ENCODE measurements around the gene GRM5. TPM values are rescaled to one million over a fixed set of nuclear protein-coding genes. Genes with fewer than 3 reads are reported as not detected.
"Not testable (repeated sequence)": the region's sequence is repeated elsewhere in the genome, so short reads cannot be mapped to it uniquely, and the experiment has no call there.

The GRM5 gene
- polyA plus RNA-seq, 2 donors: 0.02 TPM; not detected in 1

- Histone ChIP-seq H3K36me3 (ENCODE audit: control insufficient read depth in 2 of 2, insufficient read depth in 2 of 2, low read length in 1 of 2) (no peaks in the 10 kb centered on the region), H3K27ac (ENCODE audit: low read depth in 2 of 2, low read length in 1 of 2) (no peak overlapping the region), H3K27me3 (ENCODE audit: control insufficient read depth in 1 of 2, insufficient read depth in 2 of 2, low read length in 2 of 2) (no peaks in the 10 kb centered on the region), H3K9me3 (ENCODE audit: control insufficient read depth in 2 of 2, insufficient read depth in 1 of 2, low read depth in 1 of 2, low read length in 1 of 2) (no peaks in the 10 kb centered on the region), H3K4me1 (ENCODE audit: control insufficient read depth in 2 of 2, insufficient read depth in 2 of 2, low read length in 1 of 2) (no peaks in the 10 kb centered on the region), H3K4me3 (ENCODE audit: low read depth in 1 of 2, low read length in 2 of 2) (no peak overlapping the region)
- 81 to 86% methylated on average over 1 of the region's 1 CpG for WGBS, 2 donors
Observed at GRCh38 chr11:88849368-88849767, 216.4 kb downstream of the GRM5 start.

GRCh38 chr11:88846266-88846665, 219.5 kb downstream of the GRM5 start:
- not testable (repeated sequence) for H3K4me3 ChIP-seq (ENCODE audit: low read depth in 1 of 2, low read length in 2 of 2); H3K9me3 ChIP-seq (ENCODE audit: control insufficient read depth in 2 of 2, insufficient read depth in 1 of 2, low read depth in 1 of 2, low read length in 1 of 2); H3K36me3 ChIP-seq (ENCODE audit: control insufficient read depth in 2 of 2, insufficient read depth in 2 of 2, low read length in 1 of 2); H3K27ac ChIP-seq (ENCODE audit: low read depth in 2 of 2, low read length in 1 of 2); H3K4me1 ChIP-seq (ENCODE audit: control insufficient read depth in 2 of 2, insufficient read depth in 2 of 2, low read length in 1 of 2); H3K27me3 ChIP-seq (ENCODE audit: control insufficient read depth in 1 of 2, insufficient read depth in 2 of 2, low read length in 2 of 2)
- WGBS, 2 donors: 7 to 31% methylated on average over 1 of the region's 1 CpG

- not testable (repeated sequence) for H3K4me3 ChIP-seq (ENCODE audit: low read depth in 1 of 2, low read length in 2 of 2); H3K27ac ChIP-seq (ENCODE audit: low read depth in 2 of 2, low read length in 1 of 2); H3K27me3 ChIP-seq (ENCODE audit: control insufficient read depth in 1 of 2, insufficient read depth in 2 of 2, low read length in 2 of 2); H3K4me1 ChIP-seq (ENCODE audit: control insufficient read depth in 2 of 2, insufficient read depth in 2 of 2, low read length in 1 of 2); H3K36me3 ChIP-seq (ENCODE audit: control insufficient read depth in 2 of 2, insufficient read depth in 2 of 2, low read length in 1 of 2); H3K9me3 ChIP-seq (ENCODE audit: control insufficient read depth in 2 of 2, insufficient read depth in 1 of 2, low read depth in 1 of 2, low read length in 1 of 2)
- 80 to 82% methylated on average over 3 of the region's 3 CpGs for WGBS, 2 donors
Observed at GRCh38 chr11:88844941-88845340, 220.8 kb downstream of the GRM5 start.

GRCh38 chr11:88843766-88844426, 221.9 kb downstream of the GRM5 start:
- H3K9me3 ChIP-seq (ENCODE audit: control insufficient read depth in 2 of 2, insufficient read depth in 1 of 2, low read depth in 1 of 2, low read length in 1 of 2); H3K27me3 ChIP-seq (ENCODE audit: control insufficient read depth in 1 of 2, insufficient read depth in 2 of 2, low read length in 2 of 2); H3K4me1 ChIP-seq (ENCODE audit: control insufficient read depth in 2 of 2, insufficient read depth in 2 of 2, low read length in 1 of 2); H3K4me3 ChIP-seq (ENCODE audit: low read depth in 1 of 2, low read length in 2 of 2); H3K27ac ChIP-seq (ENCODE audit: low read depth in 2 of 2, low read length in 1 of 2); H3K36me3 ChIP-seq (ENCODE audit: control insufficient read depth in 2 of 2, insufficient read depth in 2 of 2, low read length in 1 of 2): not testable (repeated sequence)
- 47 to 54% methylated on average over 1 of the region's 1 CpG for WGBS, 2 donors

- not testable (repeated sequence) for H3K9me3 ChIP-seq (ENCODE audit: control insufficient read depth in 2 of 2, insufficient read depth in 1 of 2, low read depth in 1 of 2, low read length in 1 of 2); H3K27ac ChIP-seq (ENCODE audit: low read depth in 2 of 2, low read length in 1 of 2); H3K36me3 ChIP-seq (ENCODE audit: control insufficient read depth in 2 of 2, insufficient read depth in 2 of 2, low read length in 1 of 2); H3K4me1 ChIP-seq (ENCODE audit: control insufficient read depth in 2 of 2, insufficient read depth in 2 of 2, low read length in 1 of 2); H3K4me3 ChIP-seq (ENCODE audit: low read depth in 1 of 2, low read length in 2 of 2); H3K27me3 ChIP-seq (ENCODE audit: control insufficient read depth in 1 of 2, insufficient read depth in 2 of 2, low read length in 2 of 2)
- whole genome bisulfite sequencing, 2 donors: 58 to 71% methylated on average over 1 of the region's 1 CpG
Observed at GRCh38 chr11:88838139-88838538, 227.6 kb downstream of the GRM5 start.

GRCh38 chr11:88835709-88836108, 230.1 kb downstream of the GRM5 start:
- not testable (repeated sequence) for H3K27ac ChIP-seq (ENCODE audit: low read depth in 2 of 2, low read length in 1 of 2); H3K27me3 ChIP-seq (ENCODE audit: control insufficient read depth in 1 of 2, insufficient read depth in 2 of 2, low read length in 2 of 2); H3K9me3 ChIP-seq (ENCODE audit: control insufficient read depth in 2 of 2, insufficient read depth in 1 of 2, low read depth in 1 of 2, low read length in 1 of 2); H3K4me3 ChIP-seq (ENCODE audit: low read depth in 1 of 2, low read length in 2 of 2); H3K4me1 ChIP-seq (ENCODE audit: control insufficient read depth in 2 of 2, insufficient read depth in 2 of 2, low read length in 1 of 2); H3K36me3 ChIP-seq (ENCODE audit: control insufficient read depth in 2 of 2, insufficient read depth in 2 of 2, low read length in 1 of 2)
- 73 to 82% methylated on average over 2 of the region's 2 CpGs for WGBS, 2 donors

- Histone ChIP-seq H3K27me3 (ENCODE audit: control insufficient read depth in 1 of 2, insufficient read depth in 2 of 2, low read length in 2 of 2) (no peaks in the 10 kb centered on the region), H3K9me3 (ENCODE audit: control insufficient read depth in 2 of 2, insufficient read depth in 1 of 2, low read depth in 1 of 2, low read length in 1 of 2) (peaks cover 0 to 6% of the 10 kb centered on the region in 2 donors), H3K4me1 (ENCODE audit: control insufficient read depth in 2 of 2, insufficient read depth in 2 of 2, low read length in 1 of 2) (no peaks in the 10 kb centered on the region), H3K4me3 (ENCODE audit: low read depth in 1 of 2, low read length in 2 of 2) (no peak overlapping the region), H3K27ac (ENCODE audit: low read depth in 2 of 2, low read length in 1 of 2) (no peak overlapping the region), H3K36me3 (ENCODE audit: control insufficient read depth in 2 of 2, insufficient read depth in 2 of 2, low read length in 1 of 2) (no peaks in the 10 kb centered on the region)
- 68 to 81% methylated on average over 3 of the region's 3 CpGs for WGBS, 2 donors
Observed at GRCh38 chr11:88831303-88831890, 234.4 kb downstream of the GRM5 start.

GRCh38 chr11:88827018-88827676, 238.6 kb downstream of the GRM5 start:
- Histone ChIP-seq H3K4me1 (ENCODE audit: control insufficient read depth in 2 of 2, insufficient read depth in 2 of 2, low read length in 1 of 2) (no peaks in the 10 kb centered on the region), H3K36me3 (ENCODE audit: control insufficient read depth in 2 of 2, insufficient read depth in 2 of 2, low read length in 1 of 2) (no peaks in the 10 kb centered on the region), H3K9me3 (ENCODE audit: control insufficient read depth in 2 of 2, insufficient read depth in 1 of 2, low read depth in 1 of 2, low read length in 1 of 2) (peaks cover 0 to 6% of the 10 kb centered on the region in 2 donors), H3K27me3 (ENCODE audit: control insufficient read depth in 1 of 2, insufficient read depth in 2 of 2, low read length in 2 of 2) (no peaks in the 10 kb centered on the region), H3K4me3 (ENCODE audit: low read depth in 1 of 2, low read length in 2 of 2) (no peak overlapping the region), H3K27ac (ENCODE audit: low read depth in 2 of 2, low read length in 1 of 2) (no peak overlapping the region)
- whole genome bisulfite sequencing, 2 donors: 35 to 44% methylated on average over 3 of the region's 3 CpGs

- Histone ChIP-seq H3K4me1 (ENCODE audit: control insufficient read depth in 2 of 2, insufficient read depth in 2 of 2, low read length in 1 of 2) (no peaks in the 10 kb centered on the region), H3K27me3 (ENCODE audit: control insufficient read depth in 1 of 2, insufficient read depth in 2 of 2, low read length in 2 of 2) (no peaks in the 10 kb centered on the region), H3K27ac (ENCODE audit: low read depth in 2 of 2, low read length in 1 of 2) (no peak overlapping the region), H3K4me3 (ENCODE audit: low read depth in 1 of 2, low read length in 2 of 2) (no peak overlapping the region), H3K9me3 (ENCODE audit: control insufficient read depth in 2 of 2, insufficient read depth in 1 of 2, low read depth in 1 of 2, low read length in 1 of 2) (no peaks in the 10 kb centered on the region), H3K36me3 (ENCODE audit: control insufficient read depth in 2 of 2, insufficient read depth in 2 of 2, low read length in 1 of 2) (no peaks in the 10 kb centered on the region)
- 81 to 87% methylated on average over 3 of the region's 3 CpGs for WGBS, 2 donors
Observed at GRCh38 chr11:88819616-88820015, 246.2 kb downstream of the GRM5 start.

GRCh38 chr11:88818978-88819377, 246.8 kb downstream of the GRM5 start:
- Histone ChIP-seq H3K27ac (ENCODE audit: low read depth in 2 of 2, low read length in 1 of 2) (no peak overlapping the region), H3K4me3 (ENCODE audit: low read depth in 1 of 2, low read length in 2 of 2) (no peak overlapping the region), H3K27me3 (ENCODE audit: control insufficient read depth in 1 of 2, insufficient read depth in 2 of 2, low read length in 2 of 2) (no peaks in the 10 kb centered on the region), H3K36me3 (ENCODE audit: control insufficient read depth in 2 of 2, insufficient read depth in 2 of 2, low read length in 1 of 2) (no peaks in the 10 kb centered on the region), H3K9me3 (ENCODE audit: control insufficient read depth in 2 of 2, insufficient read depth in 1 of 2, low read depth in 1 of 2, low read length in 1 of 2) (no peaks in the 10 kb centered on the region), H3K4me1 (ENCODE audit: control insufficient read depth in 2 of 2, insufficient read depth in 2 of 2, low read length in 1 of 2) (no peaks in the 10 kb centered on the region)

Data from esophagus (tissue), 2 donors.